COLO668 (cell line): ENCODE data around the gene UBAC1.

ENCODE experiments used
- DNase-seq: peaks from one replicate; lab custom pipeline; 2025; ENCODE audit not compliant: unreplicated experiment; lab: John Stamatoyannopoulos, UW

The UBAC1 gene

GRCh38 chr9:135961277-135961715 lies at the start of gene UBAC1:
TSS of gene UBAC1 (minus strand) at chr9:135961373. CDS start at chr9:135961162, 211 bp downstream.
- peak; percentile 98 for DNase-seq

- no peak for DNase-seq
Measured at GRCh38 chr9:136010615-136011361, 49.6 kb upstream of the UBAC1 start.

- DNase-seq, result no peak
Measured at GRCh38 chr9:136010176-136010575, 49.0 kb upstream of the UBAC1 start.

GRCh38 chr9:136009516-136009915 lies 48.3 kb upstream of the UBAC1 start:
- DNase-seq, result no peak

GRCh38 chr9:136008693-136008997 lies 47.5 kb upstream of the UBAC1 start:
- no peak for DNase-seq

GRCh38 chr9:136007934-136008692 lies 46.9 kb upstream of the UBAC1 start:
- DNase-seq, result no peak

GRCh38 chr9:136007276-136007933 lies 46.2 kb upstream of the UBAC1 start:
- no peak for DNase-seq

GRCh38 chr9:136006169-136006568 lies 45.0 kb upstream of the UBAC1 start:
- DNase-seq, result no peak

GRCh38 chr9:136004712-136005111 lies 43.5 kb upstream of the UBAC1 start:
- DNase-seq, result no peak

- DNase-seq, result no peak
Measured at GRCh38 chr9:136004219-136004618, 43.0 kb upstream of the UBAC1 start.

GRCh38 chr9:136003411-136004218 lies 42.4 kb upstream of the UBAC1 start:
- peak; percentile 3 for DNase-seq

- no peak for DNase-seq
Measured at GRCh38 chr9:136002881-136003280, 41.7 kb upstream of the UBAC1 start.

- no peak for DNase-seq
Measured at GRCh38 chr9:136002215-136002614, 41.0 kb upstream of the UBAC1 start.

- no peak for DNase-seq
Measured at GRCh38 chr9:136001231-136001630, 40.1 kb upstream of the UBAC1 start.

- no peak for DNase-seq
Measured at GRCh38 chr9:135998410-135999071, 37.4 kb upstream of the UBAC1 start.

GRCh38 chr9:135998016-135998380 lies 36.8 kb upstream of the UBAC1 start:
- DNase-seq, result no peak

- DNase-seq, result peak; percentile 3
Measured at GRCh38 chr9:135997090-135998015, 36.2 kb upstream of the UBAC1 start.

GRCh38 chr9:135995816-135996215 lies 34.6 kb upstream of the UBAC1 start:
- DNase-seq, result no peak

- DNase-seq, result no peak
Measured at GRCh38 chr9:135994501-135995192, 33.5 kb upstream of the UBAC1 start.
